Effector CD8-positive, alpha-beta T cell (primary cell): ENCODE measurements around the gene PNP.

Experiments
- DNase-seq: peaks from one replicate; lab custom pipeline; 2025; lab: John Stamatoyannopoulos, UW

The PNP gene

DNA sequence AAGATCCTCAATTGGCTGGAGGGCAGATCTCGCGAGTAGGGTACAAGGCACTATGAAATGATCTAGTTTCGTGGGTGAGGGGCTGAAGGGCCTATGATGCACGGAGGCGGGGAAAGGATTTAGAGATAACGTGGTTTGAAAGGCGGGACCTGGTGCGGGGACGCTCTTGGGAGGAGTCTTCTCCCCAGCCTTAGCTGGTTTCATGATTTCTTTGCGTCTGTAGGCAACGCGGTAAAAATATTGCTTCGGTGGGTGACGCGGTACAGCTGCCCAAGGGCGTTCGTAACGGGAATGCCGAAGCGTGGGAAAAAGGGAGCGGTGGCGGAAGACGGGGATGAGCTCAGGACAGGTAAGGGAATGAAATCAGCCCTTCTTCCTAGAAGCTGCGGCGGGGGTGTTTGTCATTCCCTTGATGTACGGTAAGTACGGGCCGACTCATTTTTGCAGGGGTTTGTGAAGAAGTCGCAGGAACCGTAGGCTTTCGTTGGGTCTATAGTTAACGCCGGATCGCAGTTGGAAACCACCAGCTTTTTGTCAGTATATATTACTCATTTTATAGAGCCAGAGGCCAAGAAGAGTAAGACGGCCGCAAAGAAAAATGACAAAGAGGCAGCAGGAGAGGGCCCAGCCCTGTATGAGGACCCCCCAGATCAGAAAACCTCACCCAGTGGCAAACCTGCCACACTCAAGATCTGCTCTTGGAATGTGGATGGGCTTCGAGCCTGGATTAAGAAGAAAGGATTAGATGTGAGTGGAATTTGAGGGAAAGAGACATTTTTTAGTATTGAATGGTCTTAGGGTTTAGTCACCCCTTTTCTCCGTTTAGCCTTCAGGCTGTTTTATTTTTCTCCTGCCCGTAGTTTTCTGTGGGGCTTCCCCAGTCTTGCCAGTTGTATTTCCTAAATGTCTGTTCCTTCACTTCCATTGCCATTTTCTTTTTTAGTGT, 13.6 kb upstream of the PNP start:
- DNase-seq: peak; percentile 72

DNA sequence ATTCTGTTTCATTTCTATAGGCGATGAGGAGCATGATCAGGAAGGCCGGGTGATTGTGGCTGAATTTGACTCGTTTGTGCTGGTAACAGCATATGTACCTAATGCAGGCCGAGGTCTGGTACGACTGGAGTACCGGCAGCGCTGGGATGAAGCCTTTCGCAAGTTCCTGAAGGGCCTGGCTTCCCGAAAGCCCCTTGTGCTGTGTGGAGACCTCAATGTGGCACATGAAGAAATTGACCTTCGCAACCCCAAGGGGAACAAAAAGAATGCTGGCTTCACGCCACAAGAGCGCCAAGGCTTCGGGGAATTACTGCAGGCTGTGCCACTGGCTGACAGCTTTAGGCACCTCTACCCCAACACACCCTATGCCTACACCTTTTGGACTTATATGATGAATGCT, 12.2 kb upstream of the PNP start:
- DNase-seq: no peak

DNA sequence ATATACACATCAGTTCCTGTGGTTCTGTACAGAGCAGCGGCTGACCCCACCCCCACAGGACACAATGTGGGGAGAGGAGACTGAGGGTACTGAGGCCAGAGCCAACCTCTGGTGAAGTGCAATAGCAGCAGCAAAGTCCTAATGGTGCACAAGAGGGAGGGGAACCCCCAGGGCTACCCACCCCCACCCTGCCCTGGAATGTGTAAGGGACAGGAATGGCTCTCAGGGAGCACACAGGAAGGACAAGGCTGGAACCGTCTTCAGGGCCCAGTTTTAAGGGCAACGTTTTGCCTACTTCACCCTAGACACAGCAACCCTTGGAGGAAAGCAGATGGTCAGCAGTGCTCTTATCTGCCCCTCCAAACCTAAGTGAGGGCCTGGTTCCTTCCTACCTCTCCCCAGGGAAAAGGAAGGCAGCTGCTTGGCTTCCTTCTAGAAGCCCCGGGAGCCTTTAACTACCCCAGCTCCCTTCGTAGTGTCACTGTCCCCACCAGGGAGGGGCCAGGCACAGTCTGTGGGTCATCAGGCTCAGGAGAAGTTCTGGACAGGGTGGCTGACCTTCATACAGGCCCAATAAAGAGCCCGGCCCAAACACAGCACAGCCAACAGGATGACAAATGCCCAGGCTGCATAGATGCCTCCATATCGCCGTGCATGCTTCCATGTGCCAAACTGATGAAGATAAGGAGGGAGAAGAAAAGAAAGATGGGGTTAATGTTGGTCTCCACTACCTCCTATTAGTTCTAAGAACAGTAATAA, 11.0 kb upstream of the PNP start:
- no peak for DNase-seq

DNA sequence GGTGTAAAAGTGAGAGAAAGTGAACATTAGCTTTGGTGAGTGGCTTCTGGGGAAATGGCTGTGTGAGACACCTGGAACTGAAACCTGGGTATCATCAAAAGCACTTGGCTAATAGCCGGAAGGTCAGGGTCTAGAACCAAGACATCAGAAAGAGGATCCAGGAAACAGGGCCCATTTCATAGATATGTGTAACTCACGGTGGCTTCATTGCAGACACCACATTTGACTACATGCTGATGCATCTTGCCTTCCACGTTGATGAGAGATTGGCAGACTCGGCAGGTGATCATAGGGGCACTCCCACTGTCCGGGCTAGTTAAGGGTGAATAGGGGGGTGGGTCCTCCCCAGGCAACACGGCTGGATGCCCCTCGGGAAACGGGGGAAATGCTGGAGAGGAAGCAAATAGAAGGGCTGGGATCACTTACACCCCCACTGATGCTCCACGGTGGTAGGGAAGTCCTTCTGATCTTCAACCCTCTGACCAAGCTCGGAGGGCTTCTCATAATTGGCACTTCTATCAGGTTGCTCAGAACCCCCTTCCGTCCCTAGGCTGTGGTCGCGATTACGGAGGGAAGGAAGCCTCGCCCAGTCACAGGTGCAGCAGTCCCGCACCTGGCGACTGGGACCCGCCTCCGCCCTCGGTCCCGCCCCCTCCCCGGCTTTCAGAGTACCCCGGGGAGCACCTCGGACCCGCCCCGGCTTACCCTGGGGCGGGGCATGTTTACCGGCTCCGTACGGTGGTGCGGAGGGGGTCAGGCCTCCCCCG, 8.6 kb upstream of the PNP start:
- DNase-seq: peak; percentile 64

DNA sequence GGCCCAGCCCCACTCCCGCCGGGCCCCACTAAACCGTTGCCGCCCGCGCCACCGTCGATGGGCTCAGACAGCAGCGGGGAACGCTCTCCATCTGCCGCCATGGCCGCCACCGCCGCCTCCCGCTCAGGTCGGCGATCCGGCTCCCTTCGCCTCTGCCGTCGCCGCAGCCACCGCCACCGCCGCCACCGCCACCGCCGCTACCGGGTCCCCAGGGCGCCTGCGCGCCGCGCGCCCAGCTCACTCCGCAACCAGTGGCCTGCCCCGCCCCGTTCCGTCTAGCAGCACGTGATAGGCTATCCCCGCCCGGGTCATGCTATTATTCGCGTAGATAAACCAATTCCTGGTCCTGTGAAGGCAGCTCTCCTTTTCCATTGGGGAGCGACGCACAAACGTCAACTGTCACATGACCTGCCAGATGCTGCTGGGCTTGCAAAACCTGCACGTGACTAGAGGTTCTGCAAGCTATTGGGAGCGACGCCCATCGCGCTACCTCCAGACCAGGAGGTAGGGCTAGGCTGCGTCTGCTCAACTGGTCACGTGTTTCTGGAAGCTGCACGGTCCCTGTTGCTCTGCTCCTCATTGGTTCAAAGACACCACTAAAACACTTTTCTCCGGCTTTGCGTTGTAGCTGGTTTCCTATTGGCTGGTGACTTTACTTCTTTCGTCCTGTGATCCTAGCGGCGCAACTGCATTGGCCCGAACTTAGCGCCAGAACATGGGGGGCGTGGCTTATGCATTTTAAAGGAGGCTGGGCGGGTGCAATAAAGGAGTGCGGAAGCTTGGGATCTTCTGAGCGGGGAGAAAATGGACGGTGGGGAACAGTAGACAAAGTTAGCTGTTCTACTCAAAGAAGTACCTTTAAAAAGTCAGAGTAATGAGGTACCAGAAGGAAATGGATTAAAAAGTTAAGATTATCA, 7.7 kb upstream of the PNP start, which contains the start of gene PIP4P1:
TSS of gene PIP4P1 (minus strand) at position 210 of the 917 bp plus-strand sequence. CDS start at position 101, 109 bp downstream.
- DNase-seq: peak; percentile 97

DNA sequence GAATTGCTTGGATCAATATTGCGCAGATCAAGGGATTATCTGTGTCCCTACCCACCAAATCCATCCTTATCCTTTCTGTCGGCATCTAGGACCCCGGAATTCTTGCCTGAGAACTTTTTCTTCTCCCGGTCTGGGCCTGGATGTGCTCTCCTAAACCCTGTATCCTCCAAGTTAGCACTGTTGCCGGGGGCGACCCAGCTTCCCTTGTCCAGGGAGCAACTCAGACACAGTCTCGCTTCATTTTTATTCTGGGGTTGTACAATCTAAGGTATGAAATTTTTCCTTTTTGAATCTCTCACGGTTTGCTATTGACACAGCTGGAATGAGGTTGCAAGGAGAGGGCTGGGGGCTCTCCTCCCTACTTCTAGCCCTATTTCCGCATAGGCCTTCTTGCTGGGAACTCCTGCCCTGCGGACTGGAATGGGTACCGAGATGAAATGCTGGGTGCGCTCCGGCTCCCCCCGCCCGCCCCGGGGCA, 403 bp upstream of the PNP start:
- DNase-seq: no peak

DNA sequence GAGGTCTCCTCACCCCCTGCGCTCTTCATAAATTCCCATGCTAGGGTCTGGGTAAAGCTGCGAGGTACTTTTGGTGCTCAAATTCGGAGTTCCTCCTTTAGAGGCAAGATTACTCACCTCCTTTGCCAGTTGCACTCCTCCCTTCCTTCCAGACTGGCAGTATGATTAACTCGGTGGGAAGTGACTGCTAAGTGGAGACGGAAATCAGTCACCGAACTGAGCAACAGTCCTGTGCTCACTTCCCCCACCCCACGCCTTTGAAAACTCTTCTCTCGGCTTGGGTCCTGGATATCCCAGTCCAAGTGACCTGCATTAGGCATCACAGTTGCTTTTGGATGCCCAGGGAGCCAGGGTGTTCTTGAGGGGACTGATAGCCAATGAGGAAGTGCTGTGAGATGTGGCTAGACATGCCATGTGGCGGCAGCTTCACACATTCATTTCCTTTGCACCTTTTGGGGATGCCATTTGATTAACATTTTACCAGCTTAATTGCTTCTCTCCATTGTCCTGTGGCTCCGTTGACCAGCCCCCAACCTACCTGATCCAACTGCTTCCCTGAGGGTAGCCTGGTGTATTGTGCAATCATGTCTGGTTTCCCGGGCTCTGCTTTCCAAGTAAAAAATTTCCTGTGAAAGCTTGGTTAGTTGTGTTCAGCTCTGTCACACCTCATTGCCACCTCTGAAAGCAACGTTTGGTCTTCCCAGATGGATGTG, 840 bp downstream of the PNP start:
- no peak for DNase-seq

DNA sequence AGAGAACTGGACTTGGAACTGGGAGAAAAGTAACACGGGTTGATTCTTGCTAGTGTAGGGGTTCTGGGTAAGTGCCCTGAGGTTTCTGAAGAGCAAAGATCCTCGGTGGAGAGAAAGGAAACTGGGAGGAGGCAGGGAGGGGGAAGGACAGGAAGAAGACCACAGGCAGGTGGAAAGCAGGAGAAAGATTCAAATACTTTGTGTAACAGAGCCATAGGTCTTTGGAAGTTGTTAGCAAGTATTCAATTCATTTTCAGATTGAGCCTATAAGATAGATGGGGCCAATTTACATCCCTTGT, 1.3 kb downstream of the PNP start:
- DNase-seq: no peak

DNA sequence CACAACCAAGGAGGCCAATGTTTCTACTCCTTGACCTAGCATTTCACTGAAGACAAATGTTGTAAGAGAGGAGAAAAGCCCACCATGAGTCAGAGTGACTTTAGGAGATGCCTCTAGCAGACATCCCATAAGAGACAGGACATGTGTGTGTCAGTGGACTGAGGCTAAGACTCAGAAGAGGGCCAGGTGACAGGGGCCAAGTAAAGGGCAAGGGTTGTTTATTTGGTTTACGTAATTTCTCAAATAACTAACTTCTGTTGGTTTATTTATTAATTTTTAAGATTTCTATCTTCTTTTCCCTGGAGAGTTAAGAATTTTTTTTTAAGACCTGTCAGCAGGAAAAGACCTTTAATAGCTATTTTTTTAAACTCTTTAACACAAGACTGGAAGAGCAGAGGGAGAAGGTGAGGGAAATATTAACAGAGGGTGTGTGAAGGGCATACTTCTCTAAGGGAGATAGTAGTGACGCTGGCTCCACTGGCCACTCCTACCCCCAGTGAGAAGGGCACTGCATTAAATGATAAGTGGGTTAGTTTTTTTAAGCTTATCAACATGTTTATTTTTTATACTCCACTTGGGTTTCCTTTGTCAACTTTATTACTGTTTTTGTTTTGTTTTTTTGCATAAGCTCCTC, 3.4 kb downstream of the PNP start:
- no peak for DNase-seq

DNA sequence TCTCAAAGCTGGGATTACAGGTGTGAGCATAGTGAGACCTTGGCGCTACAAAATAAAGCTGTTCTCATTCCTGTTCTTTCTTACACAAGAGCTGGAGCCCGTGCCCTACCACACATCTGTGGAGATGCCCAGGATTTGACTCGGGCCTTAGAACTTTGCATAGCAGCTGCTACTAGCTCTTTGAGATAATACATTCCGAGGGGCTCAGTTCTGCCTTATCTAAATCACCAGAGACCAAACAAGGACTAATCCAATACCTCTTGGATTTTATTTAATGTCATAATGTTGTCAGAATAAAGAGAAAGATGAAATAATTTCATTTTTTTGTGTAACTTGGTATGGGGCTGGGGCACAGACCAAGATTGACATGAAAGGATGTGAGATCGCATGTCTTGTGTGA, 7.6 kb downstream of the PNP start:
- no peak for DNase-seq

DNA sequence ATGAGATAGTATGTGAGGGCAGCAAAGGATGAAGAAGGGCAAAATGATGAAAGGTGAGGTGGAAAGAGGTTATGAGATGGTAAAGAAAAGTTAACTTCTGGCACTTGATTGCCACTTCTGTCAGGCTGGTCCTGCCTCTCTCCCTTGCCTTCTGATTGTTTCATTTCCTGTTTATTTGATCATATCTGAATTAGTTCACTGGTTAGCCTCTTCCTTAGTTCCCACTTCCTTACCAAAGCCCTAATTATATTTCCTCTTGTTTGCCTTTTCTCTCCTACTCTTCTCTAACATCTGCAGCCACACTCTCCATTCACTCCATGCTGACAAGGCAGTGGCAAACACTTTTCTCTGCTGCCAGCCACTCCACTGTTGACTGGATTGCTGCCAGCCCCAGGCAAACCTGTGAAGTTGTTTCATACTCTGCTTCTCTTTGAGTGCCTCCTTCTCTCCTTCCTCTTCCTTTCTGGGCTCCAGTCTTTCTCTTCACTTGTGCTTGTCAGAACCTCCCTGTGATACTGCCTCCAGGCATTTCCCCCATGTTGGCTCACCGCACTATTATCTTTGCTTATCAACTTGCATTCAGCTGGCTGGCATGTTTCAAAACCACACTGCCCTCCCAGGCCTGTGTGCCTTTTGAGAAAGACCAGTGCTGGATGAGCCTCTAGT, 8.1 kb downstream of the PNP start:
- peak; percentile 7 for DNase-seq

DNA sequence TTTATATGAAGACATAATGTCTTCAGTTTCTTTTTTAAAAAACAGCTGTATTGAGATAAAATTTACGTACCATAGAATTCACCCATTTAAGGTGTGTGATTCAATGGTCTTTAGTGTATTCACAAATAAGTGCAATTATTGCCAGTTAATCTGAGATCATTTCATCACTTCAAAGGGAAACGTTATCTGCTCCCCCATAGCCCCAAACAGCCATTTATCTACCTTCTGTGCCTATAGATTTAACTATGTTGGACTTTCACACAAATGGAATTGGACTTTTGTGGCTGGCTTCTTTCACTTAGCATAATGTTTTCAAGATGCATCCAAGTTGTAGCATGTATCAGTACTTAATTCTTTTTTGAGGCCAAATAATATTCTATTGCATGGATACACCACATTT, 9.7 kb downstream of the PNP start:
- no peak for DNase-seq

DNA sequence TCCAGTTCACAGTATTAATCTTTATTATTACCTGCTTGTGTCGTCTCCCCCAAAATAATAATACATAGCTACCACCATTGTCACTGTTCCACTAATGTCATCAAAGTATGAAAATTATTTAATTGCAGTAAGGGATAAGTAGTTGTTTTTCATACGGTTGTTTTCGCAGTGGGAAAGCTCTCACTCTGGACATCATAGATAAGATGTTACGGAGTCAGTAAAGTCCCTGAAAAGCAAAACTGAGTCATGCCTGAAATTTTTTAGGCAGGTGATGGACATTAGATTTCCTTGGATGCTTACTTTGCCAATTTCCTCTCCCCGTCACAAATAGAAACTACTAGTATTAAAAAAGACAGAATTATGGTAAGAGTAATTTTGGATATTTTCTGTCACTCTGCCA, 13.2 kb downstream of the PNP start:
- no peak for DNase-seq

DNA sequence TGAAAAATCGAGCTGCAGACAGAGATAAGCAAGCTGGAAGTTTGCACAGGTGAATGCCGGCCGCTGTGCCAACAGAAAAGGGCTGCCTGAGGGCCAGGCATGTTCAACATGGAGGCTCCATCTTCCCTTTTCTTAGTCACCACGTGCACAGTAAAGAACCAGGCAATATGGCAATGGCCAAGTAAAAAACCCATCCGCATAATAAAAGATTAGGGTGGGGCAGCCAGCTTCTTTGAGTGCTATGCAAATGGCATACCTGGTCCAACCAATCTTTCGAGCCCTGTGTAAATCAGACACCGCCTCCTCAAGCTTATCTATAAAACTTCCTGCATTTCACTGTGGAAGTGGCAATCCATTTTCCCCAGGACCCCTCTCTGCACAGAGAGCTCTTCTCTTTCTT, 16.7 kb downstream of the PNP start:
- DNase-seq: no peak

DNA sequence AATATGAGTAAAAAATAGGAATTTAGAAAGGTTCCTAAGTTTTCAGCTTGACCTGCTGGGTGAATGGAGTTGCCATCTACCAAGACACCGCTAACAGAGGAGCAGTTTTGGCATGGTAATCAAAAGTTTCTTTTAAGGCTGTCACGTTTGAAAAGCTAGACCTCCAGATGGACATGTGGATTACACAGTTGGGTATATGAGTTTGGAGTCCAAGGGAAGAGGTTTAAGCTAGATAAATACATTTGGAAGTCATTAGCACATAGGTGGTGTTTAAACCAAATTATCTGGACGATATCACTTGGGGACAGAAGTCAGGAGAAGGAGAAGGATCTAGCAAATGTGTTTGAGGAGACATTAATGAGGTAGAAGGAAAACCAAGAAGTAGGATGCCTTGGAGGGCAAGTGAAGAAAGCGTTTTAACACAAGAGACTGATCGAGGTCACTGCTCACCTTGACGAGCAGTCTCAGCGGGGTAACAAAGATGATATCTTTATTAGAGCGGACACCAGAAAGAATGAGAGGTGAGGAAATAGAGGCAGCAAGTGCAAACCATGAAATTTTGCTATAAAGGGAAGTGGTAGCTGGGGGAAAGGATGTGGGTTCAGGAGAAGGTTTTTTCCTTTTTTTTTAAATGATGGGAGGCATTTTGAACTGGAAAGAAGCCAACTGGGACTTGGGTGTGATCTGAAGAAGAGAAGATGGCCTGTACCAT, 17.6 kb downstream of the PNP start:
- DNase-seq: no peak

DNA sequence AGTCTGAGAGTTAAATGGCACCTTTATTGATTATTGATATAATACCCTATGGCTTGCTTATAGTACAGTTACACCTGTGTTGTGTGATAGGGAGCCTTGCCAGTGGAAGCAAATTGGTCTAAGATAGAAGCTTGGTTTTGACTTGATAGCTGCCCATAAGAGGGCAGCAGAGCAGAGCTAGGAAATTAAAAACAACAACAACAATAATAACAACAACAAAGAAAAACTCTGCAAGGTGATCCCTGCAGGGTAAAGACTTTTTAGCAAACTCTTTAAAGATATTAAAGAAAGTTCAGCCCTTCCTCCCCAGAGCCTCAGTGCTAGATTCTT, 18.2 kb downstream of the PNP start:
- DNase-seq: no peak

DNA sequence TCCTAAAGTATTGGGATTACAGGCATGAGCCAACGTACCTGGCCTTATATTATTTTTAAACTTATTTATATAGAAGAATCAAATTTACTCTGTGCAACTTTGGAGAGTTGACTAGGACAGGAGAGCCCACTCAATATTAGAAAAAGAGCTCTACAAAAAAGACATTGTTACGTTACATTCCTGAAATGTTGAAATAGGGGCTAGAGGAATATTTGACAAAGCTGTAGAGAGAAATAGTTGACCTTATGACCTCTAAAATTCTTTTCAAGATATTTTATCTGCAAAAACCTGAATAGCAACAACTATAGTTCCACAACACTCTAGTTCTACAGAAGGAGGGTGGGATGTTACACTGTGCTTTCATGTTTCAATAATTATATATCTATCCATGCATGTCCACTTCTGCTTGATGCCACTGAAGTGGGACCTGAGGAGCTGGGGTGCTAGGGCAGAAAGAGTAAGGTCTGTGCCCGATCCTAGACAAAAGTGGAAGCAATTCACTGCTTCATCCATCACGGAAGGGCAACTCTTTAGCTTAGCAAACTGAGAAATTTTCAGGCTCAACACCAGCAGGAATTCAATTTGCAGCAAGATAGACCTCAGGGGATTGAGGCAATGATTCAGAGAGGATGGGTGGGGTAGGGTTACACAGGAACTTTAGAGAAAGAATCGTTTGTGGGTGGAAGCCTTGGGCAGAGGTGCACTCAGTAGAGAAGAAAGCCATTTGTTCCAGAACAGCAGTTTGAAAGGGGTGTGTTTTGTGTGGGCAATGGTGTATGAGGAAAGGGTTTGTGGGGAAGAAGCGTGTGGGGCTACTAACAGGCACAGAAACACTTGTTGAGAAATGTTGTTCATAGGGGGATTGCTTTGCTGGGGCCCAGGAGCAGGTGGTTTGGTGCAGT, 20.1 kb downstream of the PNP start:
- no peak for DNase-seq

DNA sequence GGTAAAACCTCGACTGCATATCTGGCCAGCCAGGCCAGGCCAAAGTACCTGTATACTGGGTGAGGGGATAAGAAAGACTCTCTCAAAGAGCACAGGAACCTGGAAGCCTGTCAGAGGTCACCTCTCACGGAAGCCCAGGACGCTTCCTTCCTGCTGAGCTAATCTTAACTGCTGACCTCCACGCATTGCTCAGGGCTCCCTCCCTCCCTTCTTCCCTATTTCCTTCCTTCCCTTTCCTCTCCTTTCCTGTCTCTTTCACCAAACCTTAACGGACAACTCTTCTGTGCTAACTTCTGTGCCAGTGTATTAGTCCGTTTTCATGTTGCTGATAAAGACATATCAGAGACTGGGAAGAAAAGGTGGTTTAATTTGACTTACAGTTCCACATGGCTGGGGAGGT, 21.4 kb downstream of the PNP start:
- no peak for DNase-seq
